ENCODE results near the gene G3BP1. TPM values are rescaled to one million over a fixed set of nuclear protein-coding genes. Genes with fewer than 3 reads are reported as not detected.

G3BP1 gene
- total RNA-seq, 1 experiment from 2014 or later: 400 TPM

- no peaks in the 10 kb centered on the region for H3K36me3 Mint-ChIP-seq
- ChIA-PET CTCF (no interaction called here), POLR2A (no interaction called here)
- ATAC-seq (no peak), DNase-seq (ENCODE audit: low spot score) (no peak)
- H3K27ac Mint-ChIP-seq: no peak overlapping the region
- H3K27me3 Mint-ChIP-seq (ENCODE audit: low read depth): 0 out of 2 replicates have a peak, but pooled peaks cover 3% of the 10 kb centered on the region
- no peak overlapping the region for H3K4me3 Mint-ChIP-seq
- TF ChIP-seq MLX (CRISPR knock-in tag; IDR thresholded peaks at IDR 0.05) (no peak), PRRX2 (CRISPR knock-in tag; IDR thresholded peaks at IDR 0.05) (no peak), ESRRA (CRISPR knock-in tag; IDR thresholded peaks at IDR 0.05; ENCODE audit: borderline replicate concordance) (no peak), AFF4 (CRISPR knock-in tag; IDR thresholded peaks at IDR 0.05; ENCODE audit: borderline replicate concordance) (no peak), NR1H2 (CRISPR knock-in tag; IDR thresholded peaks at IDR 0.05) (no peak), SMAD3 (CRISPR knock-in tag; IDR thresholded peaks at IDR 0.05; ENCODE audit: borderline replicate concordance) (no peak), RELA (CRISPR knock-in tag; IDR thresholded peaks at IDR 0.05; ENCODE audit: borderline replicate concordance) (no peak), E2F5 (CRISPR knock-in tag; IDR thresholded peaks at IDR 0.05) (no peak), MYBL2 (CRISPR knock-in tag; IDR thresholded peaks at IDR 0.05) (no peak), FOXP4 (CRISPR knock-in tag; IDR thresholded peaks at IDR 0.05) (no peak), ZNF219 (CRISPR knock-in tag; IDR thresholded peaks at IDR 0.05; ENCODE audit: borderline replicate concordance) (no peak)
- no peaks in the 10 kb centered on the region for H3K4me1 Mint-ChIP-seq
- no peaks in the 10 kb centered on the region for H3K9me3 Mint-ChIP-seq
These were observed 76.1 kb downstream of the G3BP1 start for GRCh38 chr5:151847871-151848270.

GRCh38 chr5:151855701-151856100 lies 83.9 kb downstream of the G3BP1 start:
- ATAC-seq (no peak), DNase-seq (ENCODE audit: low spot score) (no peak)
- Mint-ChIP-seq H3K4me1 (no peaks in the 10 kb centered on the region), H3K27ac (no peak overlapping the region), H3K4me3 (no peak overlapping the region), H3K9me3 (no peaks in the 10 kb centered on the region), H3K27me3 (ENCODE audit: low read depth) (peaks cover 3% of the 10 kb centered on the region; the same call in 1 of the 2 replicates), H3K36me3 (no peaks in the 10 kb centered on the region)
- ChIA-PET POLR2A (no interaction called here), CTCF (no interaction called here)
- no peak for TF ChIP-seq SOX15 (CRISPR knock-in tag; IDR thresholded peaks at IDR 0.05)
- TF ChIP-seq ATF3 (CRISPR knock-in tag; conservative IDR thresholded peaks at IDR 0.05): no peak
- TF ChIP-seq AFF4 (CRISPR knock-in tag; IDR thresholded peaks at IDR 0.05; ENCODE audit: borderline replicate concordance): no peak
- no peak for TF ChIP-seq ETV6 (CRISPR knock-in tag; IDR thresholded peaks at IDR 0.05)
- TF ChIP-seq NFYB (CRISPR knock-in tag; conservative IDR thresholded peaks at IDR 0.05; ENCODE audit: low read depth): no peak

All from WTC11 (cell line).